ENCODE data around the gene LIN54.

Gene LIN54

DNA sequence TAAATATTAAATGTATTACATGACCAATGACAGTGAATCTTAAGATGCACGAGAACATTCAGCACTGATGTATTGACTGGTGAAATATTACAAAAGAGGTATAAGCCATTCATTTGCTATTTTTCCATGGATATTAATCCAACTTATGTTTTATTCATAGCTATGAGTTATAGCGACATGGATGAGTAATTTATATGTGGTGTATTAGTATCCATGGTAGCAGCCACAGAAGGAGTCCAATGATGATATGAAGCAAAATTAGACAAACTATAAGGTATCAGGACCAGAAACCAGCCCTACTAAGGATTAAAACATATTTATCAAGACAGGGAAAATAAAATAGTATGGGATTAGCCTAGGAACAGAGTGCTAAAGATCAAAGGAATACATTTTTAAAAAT is 59.4 kb downstream of the LIN54 start (continued):
- TF ChIP-seq, protein P1, sequence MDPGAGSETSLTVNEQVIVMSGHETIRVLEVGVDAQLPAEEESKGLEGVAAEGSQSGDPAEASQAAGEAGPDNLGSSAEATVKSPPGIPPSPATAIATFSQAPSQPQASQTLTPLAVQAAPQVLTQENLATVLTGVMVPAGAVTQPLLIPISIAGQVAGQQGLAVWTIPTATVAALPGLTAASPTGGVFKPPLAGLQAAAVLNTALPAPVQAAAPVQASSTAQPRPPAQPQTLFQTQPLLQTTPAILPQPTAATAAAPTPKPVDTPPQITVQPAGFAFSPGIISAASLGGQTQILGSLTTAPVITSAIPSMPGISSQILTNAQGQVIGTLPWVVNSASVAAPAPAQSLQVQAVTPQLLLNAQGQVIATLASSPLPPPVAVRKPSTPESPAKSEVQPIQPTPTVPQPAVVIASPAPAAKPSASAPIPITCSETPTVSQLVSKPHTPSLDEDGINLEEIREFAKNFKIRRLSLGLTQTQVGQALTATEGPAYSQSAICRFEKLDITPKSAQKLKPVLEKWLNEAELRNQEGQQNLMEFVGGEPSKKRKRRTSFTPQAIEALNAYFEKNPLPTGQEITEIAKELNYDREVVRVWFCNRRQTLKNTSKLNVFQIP (CRISPR knock-in tag; IDR thresholded peaks at IDR 0.05; ENCODE audit: borderline replicate concordance, low read depth): no peak
- TF ChIP-seq OSR1 (CRISPR knock-in tag; IDR thresholded peaks at IDR 0.05) (no peak), GLIS3 (CRISPR knock-in tag; IDR thresholded peaks at IDR 0.05) (no peak), ZC3H10 (CRISPR knock-in tag; IDR thresholded peaks at IDR 0.05) (no peak)

DNA sequence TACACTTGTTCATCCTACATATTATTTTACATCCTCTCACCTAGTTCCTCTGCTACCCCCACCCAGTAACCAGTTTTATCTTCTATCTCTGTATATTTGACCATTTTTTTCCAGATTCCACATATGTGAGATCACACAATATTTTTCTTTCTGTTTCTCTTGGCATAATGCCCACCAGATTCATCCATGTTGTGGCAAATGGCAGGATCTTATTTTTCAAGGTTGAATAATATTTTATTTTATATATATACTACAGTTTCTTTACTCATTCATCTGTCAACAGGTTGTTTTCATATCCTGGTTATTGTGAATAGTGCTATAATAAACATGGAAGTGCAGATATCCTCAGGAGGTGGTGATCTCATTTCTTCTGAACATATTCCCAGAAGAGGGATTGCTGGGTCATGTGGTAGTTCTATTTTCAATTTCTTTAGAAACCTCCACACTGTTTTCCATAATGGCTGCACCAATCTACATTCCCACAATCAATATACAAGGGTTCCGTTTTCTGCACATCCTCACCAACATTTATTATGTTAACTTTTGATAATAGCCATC is 61.9 kb downstream of the LIN54 start:
- no peak for ATAC-seq
- TF ChIP-seq RARB (CRISPR knock-in tag; IDR thresholded peaks at IDR 0.05): no peak
- TF ChIP-seq SNAI2 (CRISPR knock-in tag; IDR thresholded peaks at IDR 0.05): no peak
- no peak for TF ChIP-seq GLIS3 (CRISPR knock-in tag; IDR thresholded peaks at IDR 0.05)
- TF ChIP-seq OSR1 (CRISPR knock-in tag; IDR thresholded peaks at IDR 0.05): no peak
- no peak for TF ChIP-seq PPARA (CRISPR knock-in tag; IDR thresholded peaks at IDR 0.05; ENCODE audit: borderline replicate concordance)
- TF ChIP-seq, protein P2, sequence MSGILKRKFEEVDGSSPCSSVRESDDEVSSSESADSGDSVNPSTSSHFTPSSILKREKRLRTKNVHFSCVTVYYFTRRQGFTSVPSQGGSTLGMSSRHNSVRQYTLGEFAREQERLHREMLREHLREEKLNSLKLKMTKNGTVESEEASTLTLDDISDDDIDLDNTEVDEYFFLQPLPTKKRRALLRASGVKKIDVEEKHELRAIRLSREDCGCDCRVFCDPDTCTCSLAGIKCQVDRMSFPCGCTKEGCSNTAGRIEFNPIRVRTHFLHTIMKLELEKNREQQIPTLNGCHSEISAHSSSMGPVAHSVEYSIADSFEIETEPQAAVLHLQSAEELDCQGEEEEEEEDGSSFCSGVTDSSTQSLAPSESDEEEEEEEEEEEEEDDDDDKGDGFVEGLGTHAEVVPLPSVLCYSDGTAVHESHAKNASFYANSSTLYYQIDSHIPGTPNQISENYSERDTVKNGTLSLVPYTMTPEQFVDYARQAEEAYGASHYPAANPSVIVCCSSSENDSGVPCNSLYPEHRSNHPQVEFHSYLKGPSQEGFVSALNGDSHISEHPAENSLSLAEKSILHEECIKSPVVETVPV (CRISPR knock-in tag; IDR thresholded peaks at IDR 0.05): no peak
- TF ChIP-seq, protein P1 (CRISPR knock-in tag; IDR thresholded peaks at IDR 0.05; ENCODE audit: borderline replicate concordance, low read depth): no peak
- TF ChIP-seq TOX (CRISPR knock-in tag; IDR thresholded peaks at IDR 0.05; ENCODE audit: borderline replicate concordance): no peak

DNA sequence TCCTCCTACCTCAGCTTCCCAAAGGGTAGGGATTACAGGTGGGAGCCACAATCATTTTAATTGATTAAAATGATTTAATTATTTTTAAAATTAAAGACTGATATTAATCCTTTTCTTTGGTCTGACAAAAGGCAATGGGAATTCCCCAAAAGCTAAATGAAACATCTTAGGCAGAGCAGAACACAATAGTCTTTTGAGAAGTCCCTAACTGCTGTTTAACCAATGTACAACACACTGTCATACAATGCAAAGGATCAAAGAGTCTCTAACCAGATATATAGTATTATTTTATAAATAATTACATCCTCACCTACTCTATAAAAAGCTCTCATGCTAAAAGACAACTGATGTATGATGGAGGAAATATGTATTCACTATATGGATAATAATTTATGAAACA is 63.1 kb downstream of the LIN54 start:
- ATAC-seq: no peak
- TF ChIP-seq ZNF8 (CRISPR knock-in tag; IDR thresholded peaks at IDR 0.05) (no peak), PPARA (CRISPR knock-in tag; IDR thresholded peaks at IDR 0.05; ENCODE audit: borderline replicate concordance) (no peak), ARNTL (CRISPR knock-in tag; IDR thresholded peaks at IDR 0.05; ENCODE audit: borderline replicate concordance, low read depth) (no peak), ZC3H10 (CRISPR knock-in tag; IDR thresholded peaks at IDR 0.05) (no peak)

DNA sequence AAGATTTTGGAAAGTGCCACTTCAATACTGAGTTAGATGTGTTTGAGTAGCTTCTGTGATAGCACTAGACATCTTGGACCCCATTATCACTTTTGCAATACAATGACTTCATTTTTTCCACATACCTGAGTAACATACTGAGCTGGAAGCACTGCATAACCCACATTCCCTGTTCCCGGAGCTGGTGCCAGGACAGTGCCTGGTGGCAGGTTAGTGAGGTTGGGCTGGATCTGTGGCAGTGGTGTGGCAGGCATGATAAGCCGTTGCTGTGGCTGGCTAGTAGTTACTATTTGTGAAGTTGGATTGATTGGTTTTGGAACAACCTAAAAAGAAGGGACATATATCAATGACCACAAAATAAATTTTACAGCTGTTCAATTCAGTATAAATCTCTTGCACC is 71.2 kb downstream of the LIN54 start:
- no peak for TF ChIP-seq CSDC2 (CRISPR knock-in tag; IDR thresholded peaks at IDR 0.05)
- TF ChIP-seq PPARA (CRISPR knock-in tag; IDR thresholded peaks at IDR 0.05; ENCODE audit: borderline replicate concordance): no peak
- TF ChIP-seq OSR1 (CRISPR knock-in tag; IDR thresholded peaks at IDR 0.05): no peak
- ATAC-seq: no peak

DNA sequence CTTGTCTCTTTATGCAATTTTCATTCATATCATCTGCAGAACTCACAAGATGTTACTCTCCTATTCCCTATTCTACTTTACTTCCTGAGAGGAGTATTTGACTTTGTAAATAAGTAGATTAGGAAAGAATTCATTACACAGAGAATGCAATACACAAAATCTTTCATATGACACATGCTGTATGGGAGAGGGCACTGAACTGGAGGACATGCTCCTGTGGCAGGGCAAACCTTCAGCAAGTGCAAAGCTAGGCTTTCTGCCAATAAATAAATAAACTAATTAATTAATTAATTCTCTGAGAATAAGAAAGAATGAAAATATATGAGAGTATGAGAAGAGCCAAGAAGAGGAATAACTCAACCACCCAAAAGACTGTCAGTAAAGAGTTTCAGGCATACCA is 76.2 kb downstream of the LIN54 start:
- ATAC-seq: no peak
- TF ChIP-seq, protein P2 (CRISPR knock-in tag; IDR thresholded peaks at IDR 0.05): no peak
- TF ChIP-seq BACH2 (CRISPR knock-in tag; IDR thresholded peaks at IDR 0.05; ENCODE audit: borderline replicate concordance): no peak
- TF ChIP-seq ZNF70 (CRISPR knock-in tag; IDR thresholded peaks at IDR 0.05): no peak
- TF ChIP-seq, protein P1 (CRISPR knock-in tag; IDR thresholded peaks at IDR 0.05; ENCODE audit: borderline replicate concordance, low read depth): no peak
- TF ChIP-seq TCF4 (CRISPR knock-in tag; IDR thresholded peaks at IDR 0.05; ENCODE audit: borderline replicate concordance): no peak
- no peak for TF ChIP-seq ZNF565 (CRISPR knock-in tag; conservative IDR thresholded peaks at IDR 0.05; ENCODE audit: low read depth)
- TF ChIP-seq RARB (CRISPR knock-in tag; IDR thresholded peaks at IDR 0.05): no peak
- TF ChIP-seq CSDC2 (CRISPR knock-in tag; IDR thresholded peaks at IDR 0.05): no peak
- TF ChIP-seq, protein P3, sequence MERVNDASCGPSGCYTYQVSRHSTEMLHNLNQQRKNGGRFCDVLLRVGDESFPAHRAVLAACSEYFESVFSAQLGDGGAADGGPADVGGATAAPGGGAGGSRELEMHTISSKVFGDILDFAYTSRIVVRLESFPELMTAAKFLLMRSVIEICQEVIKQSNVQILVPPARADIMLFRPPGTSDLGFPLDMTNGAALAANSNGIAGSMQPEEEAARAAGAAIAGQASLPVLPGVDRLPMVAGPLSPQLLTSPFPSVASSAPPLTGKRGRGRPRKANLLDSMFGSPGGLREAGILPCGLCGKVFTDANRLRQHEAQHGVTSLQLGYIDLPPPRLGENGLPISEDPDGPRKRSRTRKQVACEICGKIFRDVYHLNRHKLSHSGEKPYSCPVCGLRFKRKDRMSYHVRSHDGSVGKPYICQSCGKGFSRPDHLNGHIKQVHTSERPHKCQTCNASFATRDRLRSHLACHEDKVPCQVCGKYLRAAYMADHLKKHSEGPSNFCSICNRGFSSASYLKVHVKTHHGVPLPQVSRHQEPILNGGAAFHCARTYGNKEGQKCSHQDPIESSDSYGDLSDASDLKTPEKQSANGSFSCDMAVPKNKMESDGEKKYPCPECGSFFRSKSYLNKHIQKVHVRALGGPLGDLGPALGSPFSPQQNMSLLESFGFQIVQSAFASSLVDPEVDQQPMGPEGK (CRISPR knock-in tag; IDR thresholded peaks at IDR 0.05; ENCODE audit: borderline replicate concordance): no peak
- no peak for TF ChIP-seq OSR1 (CRISPR knock-in tag; IDR thresholded peaks at IDR 0.05)
- TF ChIP-seq TOX (CRISPR knock-in tag; IDR thresholded peaks at IDR 0.05; ENCODE audit: borderline replicate concordance): no peak
- no peak for TF ChIP-seq SNAI2 (CRISPR knock-in tag; IDR thresholded peaks at IDR 0.05)
- TF ChIP-seq ESRRG (CRISPR knock-in tag; IDR thresholded peaks at IDR 0.05): no peak
- no peak for TF ChIP-seq GLIS3 (CRISPR knock-in tag; IDR thresholded peaks at IDR 0.05)
- no peak for TF ChIP-seq ZFP30 (CRISPR knock-in tag; IDR thresholded peaks at IDR 0.05)
- no peak for TF ChIP-seq ZC3H10 (CRISPR knock-in tag; IDR thresholded peaks at IDR 0.05)
- no peak for TF ChIP-seq ZFP3 (CRISPR knock-in tag; IDR thresholded peaks at IDR 0.05)

All from SK-N-SH treated with all-trans-retinoic acid at 6 μM for 48 hours (cell line).